RWPE1 (cell line): ENCODE data around the gene CPEB4.

Experiments used
- CTCF ChIA-PET: fragments of 350-600 bp; sonication (Branson Sonifier 250); formaldehyde crosslinking; extraction: SDS; loops from one replicate; lab custom pipeline; 2021; lab: Yijun Ruan, JAX
- POLR2A ChIA-PET: fragments of 400-600 bp; formaldehyde crosslinking; extraction: SDS; loops from one replicate; lab custom pipeline; 2020; ENCODE audit warnings: antibody characterized with exemption; ENCODE audit not compliant: low non-redundant PET; lab: Yijun Ruan, JAX
- DNase-seq: peaks from one replicate; pipeline ENCODE4 v3.0.0; 2012; ENCODE audit warnings: low spot score
- H3K27ac ChIP-seq: fragments of 450-650 bp; 2 replicates; pipeline ENCODE4 v1.5.1; 2017
- CTCF ChIP-seq: fragments of 450-650 bp; conservative IDR thresholded peaks from 2 replicates; pipeline ENCODE4 v1.5.1; 2017; ENCODE audit warnings: low read depth, mild to moderate bottlenecking

Gene CPEB4

GRCh38 chr5:173846929-173847501, 41.1 kb upstream of the CPEB4 start:
- TF ChIP-seq CTCF: no peak
- no peak for DNase-seq
- POLR2A ChIA-PET: interaction anchor here (0.6 kb wide), 1 partner anchor 904 kb away, joined by 4 read pairs; no protein-coding TSS in a partner anchor
- CTCF ChIA-PET: no interaction called here
- no peak overlapping the region for H3K27ac ChIP-seq

- DNase-seq: no peak
- POLR2A ChIA-PET: no interaction called here
- no peak overlapping the region for H3K27ac ChIP-seq
- no peak for TF ChIP-seq CTCF
- CTCF ChIA-PET: interaction anchor here (0.6 kb wide), 1 partner anchor 124 kb away, joined by 3 read pairs; no protein-coding TSS in a partner anchor
Measured at GRCh38 chr5:173848986-173849596, 39.1 kb upstream of the CPEB4 start.

GRCh38 chr5:173849908-173850307, 38.2 kb upstream of the CPEB4 start:
- TF ChIP-seq CTCF: no peak
- H3K27ac ChIP-seq: no peak overlapping the region
- ChIA-PET CTCF (no interaction called here), POLR2A (no interaction called here)
- DNase-seq: no peak

- TF ChIP-seq CTCF: no peak
- CTCF ChIA-PET: no interaction called here
- H3K27ac ChIP-seq: no peak overlapping the region
- no peak for DNase-seq
- POLR2A ChIA-PET: no interaction called here
Measured at GRCh38 chr5:173850659-173851058, 37.5 kb upstream of the CPEB4 start.

GRCh38 chr5:173851595-173852243, 36.4 kb upstream of the CPEB4 start:
- DNase-seq: no peak
- CTCF ChIA-PET: interaction anchor here (0.7 kb wide), 2 partner anchors 17 to 96 kb away, joined by 3 read pairs; no protein-coding TSS in a partner anchor
- TF ChIP-seq CTCF: no peak
- POLR2A ChIA-PET: no interaction called here
- H3K27ac ChIP-seq: no peak overlapping the region

- no peak for DNase-seq
- no peak for TF ChIP-seq CTCF
- H3K27ac ChIP-seq: no peak overlapping the region
- ChIA-PET CTCF (interaction anchor here (0.6 to 0.7 kb wide), 2 partner anchors 14 to 31 kb away, joined by 4 to 6 read pairs; no protein-coding TSS in a partner anchor), POLR2A (no interaction called here)
Measured at GRCh38 chr5:173852790-173853359, 35.3 kb upstream of the CPEB4 start.
